Activated T-cell treated with anti-CD3 and anti-CD28 coated beads, Interleukin-2, amount 50 U/mL, for 24 hours (primary cell): ENCODE results near the gene SEL1L3.
A peak's percentile ranks its signal among the peaks of the same experiment; 100 is the strongest.
"Not testable (repeated sequence)": the region's sequence is repeated elsewhere in the genome, so short reads cannot be mapped to it uniquely, and the experiment has no call there.

Source experiments
- DNase-seq: peaks from one replicate; pipeline ENCODE4 v3.0.0-alpha.2; 2020
- H3K27ac Mint-ChIP-seq: 2 replicates; pipeline ENCODE4 v1.8.0; 2020; ENCODE audit warnings: mild to moderate bottlenecking, mixed read lengths
- H3K27me3 Mint-ChIP-seq: 2 replicates; pipeline ENCODE4 v1.8.0; 2020; ENCODE audit warnings: mixed read lengths
- H3K36me3 Mint-ChIP-seq: 2 replicates; pipeline ENCODE4 v1.8.0; 2020; ENCODE audit warnings: low read depth, mixed read lengths
- H3K4me1 Mint-ChIP-seq: 2 replicates; pipeline ENCODE4 v1.8.0; 2020; ENCODE audit warnings: low read depth, mixed read lengths
- H3K4me3 Mint-ChIP-seq: 2 replicates; pipeline ENCODE4 v1.8.0; 2020; ENCODE audit warnings: mild to moderate bottlenecking, moderate library complexity, mixed read lengths
- H3K9me3 Mint-ChIP-seq: 2 replicates; pipeline ENCODE4 v1.8.0; 2020; ENCODE audit warnings: mixed read lengths

The SEL1L3 gene

GRCh38 chr4:25862411-25863346 lies at the start of gene SEL1L3:
Gene SEL1L3 (minus strand): TSS chr4:25862988. CDS start chr4:25862836, 152 bp downstream.
- Mint-ChIP-seq H3K4me1 (peaks cover 41% of the 10 kb centered on the region), H3K27ac (peak within 1 kb of the TSS; percentile 95), H3K9me3 (no peaks in the 10 kb centered on the region), H3K4me3 (peak within 1 kb of the TSS; percentile 90), H3K36me3 (peaks cover 9% of the 10 kb centered on the region), H3K27me3 (no peaks in the 10 kb centered on the region)
- DNase-seq = peak; percentile 78

- no peaks in the 10 kb centered on the region for H3K9me3 Mint-ChIP-seq
Measured at GRCh38 chr4:25911356-25911755, 48.6 kb upstream of the SEL1L3 start.

GRCh38 chr4:25908491-25908901 lies 45.7 kb upstream of the SEL1L3 start:
- Mint-ChIP-seq H3K9me3 (no peaks in the 10 kb centered on the region), H3K27me3 (no peaks in the 10 kb centered on the region), H3K27ac (no peak overlapping the region), H3K4me1 (peaks cover 8% of the 10 kb centered on the region), H3K4me3 (no peak overlapping the region), H3K36me3 (peaks cover 4% of the 10 kb centered on the region)
- DNase-seq = no peak

More at GRCh38 chr4:25911356-25911755, 48.6 kb upstream of the SEL1L3 start:
- Mint-ChIP-seq H3K27ac (no peak overlapping the region), H3K4me3 (no peak overlapping the region), H3K27me3 (no peaks in the 10 kb centered on the region), H3K4me1 (peaks cover 26% of the 10 kb centered on the region), H3K36me3 (peaks cover 14% of the 10 kb centered on the region)
- no peak for DNase-seq

- not testable (repeated sequence) for H3K4me1 Mint-ChIP-seq, H3K9me3 Mint-ChIP-seq
Measured at GRCh38 chr4:25906113-25906512, 43.3 kb upstream of the SEL1L3 start.

GRCh38 chr4:25905371-25905770 lies 42.6 kb upstream of the SEL1L3 start:
- peaks cover 4% of the 10 kb centered on the region for H3K36me3 Mint-ChIP-seq
- no peaks in the 10 kb centered on the region for H3K27me3 Mint-ChIP-seq

More at GRCh38 chr4:25906113-25906512, 43.3 kb upstream of the SEL1L3 start:
- not testable (repeated sequence) for DNase-seq, H3K4me3 Mint-ChIP-seq, H3K36me3 Mint-ChIP-seq, H3K27me3 Mint-ChIP-seq, H3K27ac Mint-ChIP-seq

GRCh38 chr4:25904748-25905082 lies 41.9 kb upstream of the SEL1L3 start:
- no peaks in the 10 kb centered on the region for H3K27me3 Mint-ChIP-seq
- peaks cover 14% of the 10 kb centered on the region for H3K4me1 Mint-ChIP-seq
- no peak overlapping the region for H3K4me3 Mint-ChIP-seq
- H3K36me3 Mint-ChIP-seq = peaks cover 4% of the 10 kb centered on the region
- H3K9me3 Mint-ChIP-seq = no peaks in the 10 kb centered on the region
- H3K27ac Mint-ChIP-seq = no peak overlapping the region
- no peak for DNase-seq

More at GRCh38 chr4:25905371-25905770, 42.6 kb upstream of the SEL1L3 start:
- Mint-ChIP-seq H3K9me3 (no peaks in the 10 kb centered on the region), H3K27ac (no peak overlapping the region), H3K4me3 (no peak overlapping the region), H3K4me1 (peaks cover 9% of the 10 kb centered on the region)
- no peak for DNase-seq

GRCh38 chr4:25903900-25904747 lies 41.3 kb upstream of the SEL1L3 start:
- H3K4me1 Mint-ChIP-seq = peaks cover 15% of the 10 kb centered on the region
- H3K9me3 Mint-ChIP-seq = no peaks in the 10 kb centered on the region
- H3K27ac Mint-ChIP-seq = no peak overlapping the region
- no peak for DNase-seq
- H3K27me3 Mint-ChIP-seq = no peaks in the 10 kb centered on the region
- H3K4me3 Mint-ChIP-seq = no peak overlapping the region
- H3K36me3 Mint-ChIP-seq = peaks cover 4% of the 10 kb centered on the region

GRCh38 chr4:25901030-25901430 lies 38.2 kb upstream of the SEL1L3 start:
- H3K36me3 Mint-ChIP-seq = peaks cover 4% of the 10 kb centered on the region
- H3K9me3 Mint-ChIP-seq = no peaks in the 10 kb centered on the region
- H3K4me1 Mint-ChIP-seq = peaks cover 11% of the 10 kb centered on the region
- H3K4me3 Mint-ChIP-seq = no peak overlapping the region
- no peaks in the 10 kb centered on the region for H3K27me3 Mint-ChIP-seq
- H3K27ac Mint-ChIP-seq = no peak overlapping the region
- DNase-seq = no peak

GRCh38 chr4:25900310-25900709 lies 37.5 kb upstream of the SEL1L3 start:
- H3K27me3 Mint-ChIP-seq = no peaks in the 10 kb centered on the region
- H3K27ac Mint-ChIP-seq = no peak overlapping the region
- H3K9me3 Mint-ChIP-seq = no peaks in the 10 kb centered on the region
- H3K4me1 Mint-ChIP-seq = peaks cover 11% of the 10 kb centered on the region
- H3K36me3 Mint-ChIP-seq = peaks cover 4% of the 10 kb centered on the region
- no peak for DNase-seq
- no peak overlapping the region for H3K4me3 Mint-ChIP-seq

- H3K27ac Mint-ChIP-seq = no peak overlapping the region
- no peak for DNase-seq
- peaks cover 11% of the 10 kb centered on the region for H3K4me1 Mint-ChIP-seq
- H3K9me3 Mint-ChIP-seq = no peaks in the 10 kb centered on the region
- no peaks in the 10 kb centered on the region for H3K36me3 Mint-ChIP-seq
- H3K4me3 Mint-ChIP-seq = no peak overlapping the region
- no peaks in the 10 kb centered on the region for H3K27me3 Mint-ChIP-seq
Measured at GRCh38 chr4:25896776-25897539, 34.2 kb upstream of the SEL1L3 start.

GRCh38 chr4:25892796-25893195 lies 30.0 kb upstream of the SEL1L3 start:
- Mint-ChIP-seq H3K9me3 (no peaks in the 10 kb centered on the region), H3K36me3 (no peaks in the 10 kb centered on the region), H3K4me3 (no peak overlapping the region), H3K27ac (no peak overlapping the region), H3K27me3 (no peaks in the 10 kb centered on the region), H3K4me1 (no peaks in the 10 kb centered on the region)
- no peak for DNase-seq

GRCh38 chr4:25890571-25891485 lies 28.0 kb upstream of the SEL1L3 start:
- no peaks in the 10 kb centered on the region for H3K36me3 Mint-ChIP-seq
- H3K4me1 Mint-ChIP-seq = no peaks in the 10 kb centered on the region
- H3K4me3 Mint-ChIP-seq = no peak overlapping the region
- H3K27me3 Mint-ChIP-seq = no peaks in the 10 kb centered on the region
- no peaks in the 10 kb centered on the region for H3K9me3 Mint-ChIP-seq
- DNase-seq = no peak
- no peak overlapping the region for H3K27ac Mint-ChIP-seq

GRCh38 chr4:25889589-25890503 lies 27.1 kb upstream of the SEL1L3 start:
- no peak overlapping the region for H3K27ac Mint-ChIP-seq
- no peak for DNase-seq
- H3K36me3 Mint-ChIP-seq = no peaks in the 10 kb centered on the region
- no peaks in the 10 kb centered on the region for H3K27me3 Mint-ChIP-seq
- H3K4me3 Mint-ChIP-seq = no peak overlapping the region
- no peaks in the 10 kb centered on the region for H3K9me3 Mint-ChIP-seq
- H3K4me1 Mint-ChIP-seq = no peaks in the 10 kb centered on the region
